Smooth muscle cell (in vitro differentiated cells): ENCODE results near the gene TBX6. TPM values are rescaled to one million over a fixed set of nuclear protein-coding genes. Genes with fewer than 3 reads are reported as not detected.

ENCODE experiments used
- DNase-seq: peaks from one replicate; lab custom pipeline; 2025; ENCODE audit not compliant: unreplicated experiment; lab: John Stamatoyannopoulos, UW
- H2AFZ ChIP-seq: fragments of 200-600 bp; sonication (generic); 2 replicates; pipeline ENCODE4 v1.6.0; 2016; ENCODE audit warnings: antibody characterized with exemption, low read depth, mild to moderate bottlenecking
- H3F3A ChIP-seq: fragments of 200-600 bp; sonication (generic); 2 replicates; pipeline ENCODE4 v1.6.0; 2017; ENCODE audit warnings: antibody characterized with exemption, low read depth
- H3K27ac ChIP-seq: fragments of 200-600 bp; sonication (generic); 2 replicates; pipeline ENCODE4 v1.5.1; 2016; ENCODE audit warnings: low read depth, mild to moderate bottlenecking
- H3K27me3 ChIP-seq: fragments of 200-600 bp; sonication (generic); 2 replicates; pipeline ENCODE4 v1.6.1; 2016; ENCODE audit warnings: low read depth, mild to moderate bottlenecking
- H3K36me3 ChIP-seq: fragments of 200-600 bp; sonication (generic); 2 replicates; pipeline ENCODE4 v1.5.1; 2016; ENCODE audit warnings: low read depth
- H3K4me1 ChIP-seq: fragments of 200-600 bp; sonication (generic); 2 replicates; pipeline ENCODE4 v1.5.1; 2016; ENCODE audit warnings: low read depth
- H3K4me2 ChIP-seq: fragments of 200-600 bp; sonication (generic); 2 replicates; pipeline ENCODE4 v1.6.0; 2016; ENCODE audit warnings: mild to moderate bottlenecking
- H3K4me3 ChIP-seq: fragments of 200-600 bp; sonication (generic); 2 replicates; pipeline ENCODE4 v1.5.1; 2016; ENCODE audit warnings: mild to moderate bottlenecking
- H3K79me2 ChIP-seq: fragments of 200-600 bp; sonication (generic); 2 replicates; pipeline ENCODE4 v1.6.0; 2016; ENCODE audit warnings: low read depth, mild to moderate bottlenecking
- H3K9ac ChIP-seq: fragments of 200-600 bp; sonication (generic); 2 replicates; pipeline ENCODE4 v1.6.0; 2016; ENCODE audit warnings: low read depth
- H3K9me3 ChIP-seq: fragments of 200-600 bp; sonication (generic); replicated peaks from 2 replicates; pipeline ENCODE4 v1.5.1; 2016; ENCODE audit warnings: low read depth
- H4K20me1 ChIP-seq: fragments of 200-600 bp; sonication (generic); 2 replicates; pipeline ENCODE4 v1.6.0; 2016; ENCODE audit warnings: low read depth
- CTCF ChIP-seq: fragments of 200-600 bp; sonication (generic); IDR thresholded peaks from 2 replicates; pipeline ENCODE4 v1.5.1; 2017; ENCODE audit warnings: borderline replicate concordance, mild to moderate bottlenecking, antibody characterized with exemption; ENCODE audit not compliant: insufficient read depth, poor library complexity, severe bottlenecking
- WGBS: methylation state at CpG from one replicate; pipeline ENCODE4 v1.1.7; 2016; ENCODE audit warnings: low lambda C conversion rate; 5-methylcytosine and 5-hydroxymethylcytosine counted together
- polyA plus RNA-seq: library from polyadenylated mRNA; unstranded; fragments of >200 nt; fragmentation: Nextera tagmentation; extraction: Ambion mirVana; gene quantifications from 2 replicates; pipeline ENCODE4 v1.2.1, GENCODE V29; 2016
- total RNA-seq: library from RNA; depleted of rRNA; stranded (reverse); fragments of >200 nt; gene quantifications from 2 replicates; pipeline ENCODE4 v1.2.3, GENCODE V29; 2014

TBX6 gene
- total and polyA plus RNA-seq, 2 experiments from 2014 or later = 0.13 to 1.6 TPM

- no peak overlapping the region for H2AFZ ChIP-seq
- H3K27me3 ChIP-seq = no peaks in the 10 kb centered on the region
- DNase-seq = no peak
- WGBS = 9% methylated on average over 3 of the region's 3 CpGs
- H3K36me3 ChIP-seq = no peaks in the 10 kb centered on the region
- no peak overlapping the region for H3K4me3 ChIP-seq
- H3K4me2 ChIP-seq = peak overlapping the region; percentile 11
- peaks cover 8% of the 10 kb centered on the region for H3K4me1 ChIP-seq
- H3K9me3 ChIP-seq = no peaks in the 10 kb centered on the region
- H3F3A ChIP-seq = peaks cover 13% of the 10 kb centered on the region
- peak overlapping the region; percentile 10 for H3K9ac ChIP-seq
- TF ChIP-seq CTCF = no peak
- no peaks in the 10 kb centered on the region for H3K79me2 ChIP-seq
- peak overlapping the region; percentile 67 for H3K27ac ChIP-seq
- H4K20me1 ChIP-seq = no peaks in the 10 kb centered on the region
Measured at GRCh38 chr16:30051518-30051917, 40.2 kb downstream of the TBX6 start.

GRCh38 chr16:30049871-30050270 lies 41.9 kb downstream of the TBX6 start:
- no peaks in the 10 kb centered on the region for H4K20me1 ChIP-seq
- H3K27me3 ChIP-seq = no peaks in the 10 kb centered on the region
- H3K9me3 ChIP-seq = no peaks in the 10 kb centered on the region
- H3F3A ChIP-seq = peaks cover 13% of the 10 kb centered on the region
- no peak for TF ChIP-seq CTCF
- H3K4me2 ChIP-seq = no peak overlapping the region
- peaks cover 8% of the 10 kb centered on the region for H3K4me1 ChIP-seq
- H3K36me3 ChIP-seq = no peaks in the 10 kb centered on the region
- DNase-seq = no peak
- H3K4me3 ChIP-seq = no peak overlapping the region
- WGBS = 98% methylated on average over 8 of the region's 8 CpGs
- no peaks in the 10 kb centered on the region for H3K79me2 ChIP-seq
- H2AFZ ChIP-seq = no peak overlapping the region
- no peak overlapping the region for H3K27ac ChIP-seq
- H3K9ac ChIP-seq = no peak overlapping the region

- Histone ChIP-seq H3K4me3 (no peak overlapping the region), H3K36me3 (no peaks in the 10 kb centered on the region), H3F3A (peaks cover 4% of the 10 kb centered on the region), H3K27me3 (no peaks in the 10 kb centered on the region), H2AFZ (no peak overlapping the region), H3K9me3 (no peaks in the 10 kb centered on the region), H4K20me1 (no peaks in the 10 kb centered on the region), H3K9ac (no peak overlapping the region), H3K79me2 (no peaks in the 10 kb centered on the region), H3K4me1 (no peaks in the 10 kb centered on the region), H3K27ac (no peak overlapping the region), H3K4me2 (no peak overlapping the region)
- DNase-seq = no peak
- TF ChIP-seq CTCF = no peak
- 91% methylated on average over 1 of the region's 1 CpG for WGBS
Measured at GRCh38 chr16:30046588-30046987, 45.1 kb downstream of the TBX6 start.

- Histone ChIP-seq H3K27ac (no peak overlapping the region), H3K4me3 (no peak overlapping the region), H3K36me3 (no peaks in the 10 kb centered on the region), H3K4me2 (no peak overlapping the region), H4K20me1 (no peaks in the 10 kb centered on the region), H3K9ac (no peak overlapping the region), H3K79me2 (no peaks in the 10 kb centered on the region), H3K9me3 (no peaks in the 10 kb centered on the region), H2AFZ (no peak overlapping the region), H3F3A (peaks cover 3% of the 10 kb centered on the region), H3K4me1 (no peaks in the 10 kb centered on the region), H3K27me3 (no peaks in the 10 kb centered on the region)
- no peak for TF ChIP-seq CTCF
- 81% methylated on average over 8 of the region's 8 CpGs for WGBS
- no peak for DNase-seq
Measured at GRCh38 chr16:30046178-30046577, 45.5 kb downstream of the TBX6 start.
